NCI-H2029 (cell line): ENCODE measurements around the gene RASGRF2.

Experiments used
- DNase-seq: peaks from one replicate; lab custom pipeline; 2025; lab: John Stamatoyannopoulos, UW

RASGRF2 gene

GRCh38 chr5:81205058-81205457 is 244.9 kb downstream of the RASGRF2 start:
- DNase-seq = no peak

DNA sequence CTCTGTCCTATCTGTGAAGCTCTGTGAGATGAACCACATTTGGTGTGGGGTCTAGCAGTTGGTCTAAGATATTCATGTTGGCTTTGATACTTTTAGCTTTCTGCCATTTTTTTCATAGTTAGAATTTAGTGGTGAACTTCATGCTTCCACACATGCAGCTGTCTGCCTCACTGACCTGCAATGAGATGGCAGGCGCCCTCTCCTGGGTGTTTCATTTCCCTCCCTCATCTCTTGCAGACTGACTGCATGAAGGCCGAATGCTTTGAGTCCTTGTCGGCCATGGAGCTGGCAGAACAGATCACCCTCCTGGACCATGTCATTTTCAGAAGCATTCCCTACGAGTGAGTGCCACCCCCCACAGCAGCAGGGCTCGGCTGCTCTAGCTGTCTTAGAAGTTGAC is 246.8 kb downstream of the RASGRF2 start:
- DNase-seq = no peak

- no peak for DNase-seq
Observed at GRCh38 chr5:81208904-81209303, 248.7 kb downstream of the RASGRF2 start.

DNA sequence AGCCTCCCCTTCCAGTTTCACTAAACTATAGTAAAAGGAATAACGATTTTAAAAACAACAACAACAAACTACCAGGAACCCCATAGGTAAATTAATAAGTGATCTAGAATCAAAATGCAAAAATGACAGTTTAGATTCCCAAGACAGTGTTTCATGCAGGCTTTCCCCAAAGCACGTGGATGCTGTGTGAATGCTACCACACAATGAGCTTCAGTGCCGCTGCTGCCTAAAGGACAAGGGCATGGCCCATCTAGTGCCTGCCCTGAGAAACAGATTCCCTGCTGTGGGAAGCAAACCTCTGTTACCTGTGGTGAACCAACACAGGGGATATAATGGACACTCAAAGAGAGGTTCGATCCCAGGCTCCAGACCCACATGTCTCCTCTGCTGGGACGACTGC is 249.2 kb downstream of the RASGRF2 start:
- no peak for DNase-seq

- DNase-seq = no peak
Observed at GRCh38 chr5:81209869-81210493, 249.8 kb downstream of the RASGRF2 start.

- DNase-seq = no peak
Observed at GRCh38 chr5:81212211-81212751, 252.1 kb downstream of the RASGRF2 start.

DNA sequence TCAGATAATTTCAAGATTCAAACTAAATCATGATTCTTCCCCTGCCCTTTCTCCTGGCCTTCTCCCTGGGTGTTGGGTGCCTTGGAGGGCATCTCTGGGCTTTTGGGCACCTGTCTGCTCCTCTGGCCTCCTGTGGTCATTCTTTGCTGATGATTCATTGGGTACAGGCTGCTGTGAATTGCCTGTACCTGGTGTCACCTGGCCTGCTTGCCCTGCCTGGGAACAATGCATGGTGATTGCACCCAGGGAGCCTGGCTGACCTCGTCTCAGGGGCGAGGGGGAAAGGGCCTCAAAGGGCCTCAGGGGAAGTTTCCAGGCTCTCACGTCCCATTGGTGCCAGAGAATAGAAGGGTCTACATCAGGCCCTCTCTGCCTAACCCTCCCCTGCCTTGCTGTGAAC is 252.9 kb downstream of the RASGRF2 start:
- no peak for DNase-seq

DNA sequence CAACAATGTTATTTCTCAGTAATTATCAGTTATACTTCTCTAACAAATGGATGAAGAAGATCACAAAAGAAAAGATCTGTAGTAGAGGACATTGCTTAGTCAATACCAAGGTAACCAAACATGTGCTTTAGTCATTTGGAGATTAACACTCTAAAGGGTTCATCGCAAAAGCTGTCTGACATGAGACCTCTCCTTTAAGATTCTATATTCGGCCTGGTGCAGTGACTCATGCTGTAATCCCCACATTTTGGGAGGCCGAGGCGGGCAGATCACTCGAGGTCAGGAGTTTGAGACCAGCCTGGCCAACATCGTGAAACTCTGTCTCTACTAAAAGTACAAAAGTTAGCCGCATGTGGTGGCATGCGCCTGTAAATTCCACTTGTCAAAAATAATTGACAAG is 254.7 kb downstream of the RASGRF2 start:
- DNase-seq = no peak

DNA sequence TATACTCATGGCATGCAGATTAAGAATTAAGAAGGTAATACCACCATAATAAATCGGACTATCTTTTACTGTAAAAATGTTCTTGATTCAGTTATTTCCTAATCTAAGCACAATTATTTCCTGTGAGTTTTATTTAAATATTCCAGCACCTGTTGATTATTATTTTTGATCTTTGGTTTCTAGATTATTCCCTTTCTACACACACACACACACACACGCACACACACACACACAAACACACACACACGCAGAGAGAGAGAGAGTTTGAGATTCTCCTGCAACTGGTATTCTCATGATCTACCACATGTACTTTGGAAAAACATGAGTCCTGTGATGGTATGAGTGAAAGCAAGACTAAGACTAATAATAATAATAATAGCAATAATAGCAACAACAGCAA is 256.0 kb downstream of the RASGRF2 start:
- DNase-seq = no peak

- DNase-seq = no peak
Observed at GRCh38 chr5:81219389-81219788, 259.2 kb downstream of the RASGRF2 start.

DNA sequence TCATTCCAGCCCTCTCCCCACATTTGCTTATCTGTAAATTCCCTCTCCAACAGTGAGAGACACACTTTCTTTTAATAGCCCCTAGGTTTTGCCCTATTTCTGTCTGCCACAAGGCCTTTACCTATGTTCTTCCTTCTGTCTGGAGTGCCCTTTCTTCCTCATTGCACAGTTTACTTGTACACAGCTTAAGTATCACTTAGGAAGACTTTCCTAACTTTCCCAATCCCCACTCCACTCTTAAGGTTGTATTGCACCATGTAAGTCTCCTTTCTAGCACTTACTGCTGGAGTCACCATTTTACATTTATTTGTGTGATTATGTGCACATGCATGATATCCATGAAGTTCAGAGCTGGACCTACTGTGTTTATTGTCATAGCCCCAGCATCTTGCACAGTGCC is 262.1 kb downstream of the RASGRF2 start:
- DNase-seq = no peak

DNA sequence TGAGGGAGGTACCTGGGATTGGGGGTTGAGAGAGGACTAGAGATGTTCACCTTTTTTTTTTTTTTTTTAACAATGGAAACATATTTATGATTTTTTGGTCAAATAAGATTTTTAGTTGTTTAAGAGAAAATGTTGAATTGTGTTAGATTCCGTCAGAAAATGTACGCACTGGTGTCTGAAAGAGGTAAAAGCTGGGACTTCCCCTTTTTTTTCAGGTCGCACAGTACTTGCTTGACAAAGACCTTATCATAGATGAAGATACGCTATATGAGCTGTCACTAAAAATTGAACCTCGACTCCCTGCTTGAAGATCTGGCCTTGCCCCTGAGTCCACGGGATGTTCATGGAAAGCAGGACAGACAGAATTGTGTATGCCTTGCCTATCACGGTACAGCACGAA is 265.3 kb downstream of the RASGRF2 start:
- no peak for DNase-seq

DNA sequence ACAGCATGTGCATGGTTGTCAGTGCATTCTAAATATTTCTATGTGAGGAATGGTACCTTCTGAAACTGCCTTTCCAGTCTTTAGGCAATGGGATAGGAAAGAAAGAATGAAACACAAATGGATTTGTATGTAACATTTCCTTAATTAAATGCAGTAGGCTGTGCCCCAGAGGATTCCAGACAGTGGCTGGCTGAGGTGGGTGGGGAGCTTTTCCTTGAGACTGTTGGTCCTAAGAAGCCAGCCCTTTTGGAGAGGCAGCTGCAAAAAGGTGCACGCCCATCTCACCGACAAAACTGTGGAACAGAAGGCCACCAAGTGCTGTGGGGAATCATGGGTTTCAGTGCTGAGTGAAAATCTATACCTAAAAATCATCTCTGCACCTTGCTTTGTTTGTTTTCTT is 266.1 kb downstream of the RASGRF2 start:
- no peak for DNase-seq

DNA sequence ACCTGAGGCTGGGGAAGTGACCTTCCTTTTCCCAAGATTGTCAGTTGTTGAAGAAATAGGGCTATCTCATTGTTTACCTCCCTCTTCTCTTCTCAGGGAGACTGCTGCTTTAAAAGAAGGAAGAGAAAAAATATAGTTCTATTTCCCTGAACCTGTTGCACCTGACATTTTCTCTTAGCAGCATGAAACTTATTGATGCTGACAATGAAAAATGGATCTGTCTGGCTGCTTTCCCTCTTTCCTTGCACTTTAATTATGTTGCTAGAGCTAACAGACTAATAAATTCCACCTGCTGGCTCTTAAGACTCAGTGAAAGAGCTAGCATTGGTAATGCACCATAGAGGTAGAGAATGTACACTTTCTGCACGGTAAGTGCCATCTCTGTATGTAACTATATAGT is 266.8 kb downstream of the RASGRF2 start:
- no peak for DNase-seq

- no peak for DNase-seq
Observed at GRCh38 chr5:81228084-81228483, 267.9 kb downstream of the RASGRF2 start.

DNA sequence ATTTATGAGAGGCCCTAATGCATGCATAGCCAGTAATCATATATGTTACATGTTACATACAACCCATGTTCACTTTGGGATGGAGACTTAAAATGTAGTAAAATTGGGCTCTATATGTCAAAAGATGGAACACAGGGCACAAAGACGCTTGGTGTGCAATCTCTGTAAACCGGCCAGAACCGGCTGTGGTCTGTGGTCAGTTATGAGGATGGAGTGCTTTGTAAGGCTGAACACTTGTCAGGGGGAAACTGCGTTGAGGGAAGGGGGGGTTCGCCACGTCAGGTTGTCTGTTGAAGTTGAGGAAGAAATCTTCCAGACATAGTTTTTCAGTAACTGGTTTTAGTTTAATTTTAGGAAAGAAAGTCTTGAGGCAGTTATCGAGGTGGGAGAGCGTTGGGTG is 270.3 kb downstream of the RASGRF2 start:
- no peak for DNase-seq

DNA sequence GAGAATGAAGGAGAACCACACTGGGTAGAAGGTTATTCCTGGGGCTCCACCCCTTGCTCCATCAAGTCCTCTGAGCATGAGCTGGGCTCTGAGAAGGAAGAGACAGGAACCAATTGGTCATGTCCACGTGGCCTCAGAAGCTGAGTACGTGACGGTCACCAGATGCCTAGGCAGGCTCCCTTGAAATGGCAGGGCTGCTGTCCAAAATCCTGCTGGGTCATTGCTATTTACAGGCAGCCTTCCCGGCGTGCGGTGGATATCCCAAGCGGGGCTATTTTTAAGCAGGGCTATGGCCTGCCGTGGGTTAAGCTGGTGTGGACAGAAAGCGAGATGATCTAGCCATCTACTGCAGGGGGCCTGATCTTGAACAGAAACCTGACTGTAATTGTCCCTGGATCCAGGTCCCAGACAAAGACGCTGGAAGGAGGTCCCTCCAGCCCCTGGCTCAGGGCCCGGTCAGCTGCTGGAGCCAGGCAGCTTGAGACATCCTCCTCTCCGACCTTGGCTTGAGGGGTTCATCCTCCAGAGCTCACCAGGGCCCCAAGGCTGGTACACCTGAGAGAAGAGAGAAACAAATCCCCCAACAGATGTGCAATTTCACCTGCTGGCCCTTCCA is 272.4 kb downstream of the RASGRF2 start:
- DNase-seq = peak; percentile 26

- DNase-seq = peak; percentile 82
Observed at GRCh38 chr5:81233080-81233634, 273.0 kb downstream of the RASGRF2 start, which contains the start of gene CKMT2. Gene CKMT2, plus strand, starts transcription at chr5:81233322. Its CDS starts 17,811 bp downstream, at chr5:81251133.

- no peak for DNase-seq
Observed at GRCh38 chr5:81234299-81234698, 274.1 kb downstream of the RASGRF2 start.

DNA sequence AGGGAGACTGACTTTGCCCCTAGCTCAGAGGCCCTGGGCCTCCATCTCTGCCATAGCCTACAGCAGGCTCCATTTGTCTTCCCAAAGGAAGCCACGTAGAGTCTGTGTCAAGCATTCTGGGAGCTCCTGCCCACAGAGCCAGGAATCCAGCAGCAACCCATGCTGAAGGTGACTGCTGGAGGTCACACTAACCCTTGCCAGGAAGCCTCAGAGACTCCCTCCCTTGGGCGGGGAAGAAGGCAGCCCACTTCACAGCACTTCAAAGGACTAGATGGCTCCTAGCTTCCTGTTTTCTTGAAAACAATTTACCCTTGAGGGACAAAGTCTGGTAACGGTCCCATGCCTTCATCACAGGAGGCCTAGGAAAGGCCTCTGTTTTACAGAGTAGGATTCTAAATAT is 274.6 kb downstream of the RASGRF2 start:
- no peak for DNase-seq

GRCh38 chr5:81235287-81236072 is 275.3 kb downstream of the RASGRF2 start:
- peak; percentile 21 for DNase-seq

- DNase-seq = no peak
Observed at GRCh38 chr5:81238460-81238859, 278.3 kb downstream of the RASGRF2 start.

DNA sequence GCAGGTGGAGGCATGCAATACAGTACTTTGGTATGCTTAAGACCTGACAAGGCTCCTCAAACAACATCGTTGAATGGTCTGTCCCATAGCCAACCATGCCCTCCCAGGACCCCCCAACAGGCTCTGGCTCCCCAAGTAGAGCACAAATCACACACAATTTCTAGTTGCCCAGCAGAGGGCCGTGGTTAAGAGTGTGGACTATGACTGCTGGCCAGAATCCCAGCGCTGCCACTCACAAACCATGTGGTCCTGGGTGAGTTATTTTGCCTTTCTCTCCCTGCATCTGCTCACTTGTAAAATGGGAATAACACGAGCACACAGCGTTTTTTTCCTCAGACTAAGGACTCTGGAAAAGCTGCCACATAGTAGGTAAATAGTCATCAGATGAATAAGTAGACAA is 279.4 kb downstream of the RASGRF2 start:
- no peak for DNase-seq
